GM10248 (cell line): ENCODE measurements around the gene PHF19.

ENCODE experiments used
- CTCF ChIA-PET: fragments of 300-600 bp; sonication (Branson Sonifier 250); formaldehyde crosslinking; extraction: SDS; loops from one replicate; lab custom pipeline; 2021; ENCODE audit warnings: antibody characterized with exemption; lab: Yijun Ruan, JAX
- POLR2A ChIA-PET: fragments of 350-650 bp; sonication (Branson Sonifier 250); formaldehyde crosslinking; extraction: SDS; loops from one replicate; lab custom pipeline; 2020; ENCODE audit warnings: antibody characterized with exemption; lab: Yijun Ruan, JAX
- DNase-seq: peaks from one replicate; pipeline ENCODE4 v3.0.0; 2012; ENCODE audit errors: extremely low spot score
- TF ChIP-seq, protein P1 (sequence below): IDR thresholded peaks from 2 replicates; pipeline ENCODE4 v1.5.1; 2012; ENCODE audit warnings: mild to moderate bottlenecking, low read depth; ENCODE audit errors: extremely low read depth, missing control alignments, control extremely low read depth

Gene PHF19

DNA sequence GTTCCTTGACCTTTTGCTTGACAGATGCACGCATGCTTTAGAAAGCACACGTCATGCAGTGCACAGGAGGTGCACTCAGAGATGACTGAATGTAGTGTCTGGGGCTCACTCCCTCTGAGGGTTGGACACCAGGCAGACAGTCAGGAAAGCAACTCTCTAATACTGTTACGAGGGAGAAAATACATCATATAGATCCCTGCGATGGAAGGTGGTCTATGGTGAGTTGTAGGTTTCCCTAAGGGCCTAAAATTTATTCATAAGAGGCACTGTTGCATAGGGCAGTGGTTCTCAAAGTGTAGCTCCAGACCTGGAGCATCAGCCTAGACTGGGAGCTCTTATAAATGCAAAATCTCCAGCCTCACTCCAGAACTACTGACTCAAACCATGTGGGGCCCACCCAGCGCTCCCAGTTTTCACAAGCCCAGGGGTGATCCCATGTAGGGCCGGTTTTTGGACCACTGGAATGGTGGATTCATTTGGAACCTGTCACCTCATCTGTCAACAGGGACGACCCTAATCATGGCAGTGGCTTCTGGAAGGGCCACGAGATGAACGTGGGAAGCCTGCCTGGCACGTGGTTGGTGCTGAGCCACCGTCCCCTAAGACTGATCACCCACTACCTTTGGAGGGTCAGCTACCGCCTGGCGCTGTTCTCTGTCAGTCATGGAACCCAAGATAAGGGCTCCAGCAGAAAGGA, 16.8 kb upstream of the PHF19 start:
- POLR2A ChIA-PET = interaction anchor here (0.5 to 2.0 kb wide), 4 partner anchors 9 to 282 kb away, joined by 3 to 8 read pairs (median 4); no protein-coding TSS in a partner anchor
- CTCF ChIA-PET = interaction anchor here (0.8 to 1.0 kb wide), 3 partner anchors 10 to 66 kb away, joined by 3 read pairs; no protein-coding TSS in a partner anchor
- no peak for DNase-seq
- TF ChIP-seq, protein P1, sequence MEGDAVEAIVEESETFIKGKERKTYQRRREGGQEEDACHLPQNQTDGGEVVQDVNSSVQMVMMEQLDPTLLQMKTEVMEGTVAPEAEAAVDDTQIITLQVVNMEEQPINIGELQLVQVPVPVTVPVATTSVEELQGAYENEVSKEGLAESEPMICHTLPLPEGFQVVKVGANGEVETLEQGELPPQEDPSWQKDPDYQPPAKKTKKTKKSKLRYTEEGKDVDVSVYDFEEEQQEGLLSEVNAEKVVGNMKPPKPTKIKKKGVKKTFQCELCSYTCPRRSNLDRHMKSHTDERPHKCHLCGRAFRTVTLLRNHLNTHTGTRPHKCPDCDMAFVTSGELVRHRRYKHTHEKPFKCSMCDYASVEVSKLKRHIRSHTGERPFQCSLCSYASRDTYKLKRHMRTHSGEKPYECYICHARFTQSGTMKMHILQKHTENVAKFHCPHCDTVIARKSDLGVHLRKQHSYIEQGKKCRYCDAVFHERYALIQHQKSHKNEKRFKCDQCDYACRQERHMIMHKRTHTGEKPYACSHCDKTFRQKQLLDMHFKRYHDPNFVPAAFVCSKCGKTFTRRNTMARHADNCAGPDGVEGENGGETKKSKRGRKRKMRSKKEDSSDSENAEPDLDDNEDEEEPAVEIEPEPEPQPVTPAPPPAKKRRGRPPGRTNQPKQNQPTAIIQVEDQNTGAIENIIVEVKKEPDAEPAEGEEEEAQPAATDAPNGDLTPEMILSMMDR = no peak

DNA sequence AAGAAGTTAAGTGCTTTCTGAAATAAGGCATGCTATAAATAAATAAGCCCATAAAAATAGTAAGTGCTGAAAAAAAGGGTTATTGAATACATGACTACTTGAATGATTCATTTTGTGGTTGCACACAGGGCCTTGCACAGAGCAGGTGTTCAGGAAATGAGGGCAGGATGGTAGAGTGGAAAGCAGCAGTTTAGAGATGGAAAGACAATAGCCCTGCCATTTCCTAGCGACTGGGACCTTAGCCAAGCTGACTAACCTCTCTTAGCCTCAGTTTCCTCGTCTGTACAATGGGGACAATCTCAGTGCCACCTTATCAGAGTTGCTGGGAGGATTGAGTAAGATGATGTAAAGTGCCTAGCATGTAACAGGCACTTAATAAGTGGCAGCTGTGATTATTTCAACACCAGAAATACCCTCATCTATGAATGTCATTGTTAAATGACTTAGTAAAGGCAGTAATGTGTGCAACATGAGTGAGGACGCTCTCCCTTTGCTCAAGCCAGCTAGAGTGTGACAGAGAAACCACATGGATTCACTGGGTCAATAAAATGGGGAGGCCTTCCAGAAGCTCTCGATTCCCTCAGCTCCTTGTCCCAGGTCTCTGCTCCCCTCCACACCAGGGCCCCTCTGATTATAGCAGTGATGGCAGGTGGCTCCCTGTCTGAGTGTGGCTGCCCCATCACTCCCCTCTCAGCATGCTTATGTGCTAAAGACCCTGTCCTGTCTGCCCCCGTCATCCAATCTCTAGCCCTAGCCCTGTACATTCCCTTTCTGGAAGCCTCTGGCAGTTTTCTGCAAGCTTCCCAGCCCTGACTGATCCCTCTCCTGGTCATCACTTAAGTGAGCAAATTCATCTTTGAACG, 16.0 kb upstream of the PHF19 start:
- ChIA-PET POLR2A (interaction anchor here (0.6 to 2.0 kb wide), 5 partner anchors 9 to 180 kb away, joined by 3 to 8 read pairs (median 3); no protein-coding TSS in a partner anchor), CTCF (interaction anchor here (0.6 to 1.7 kb wide), 5 partner anchors 9 to 67 kb away, joined by 3 read pairs; no protein-coding TSS in a partner anchor)
- DNase-seq = peak; percentile 70
- TF ChIP-seq, protein P1 = no peak

GRCh38 chr9:120891884-120892747, 15.1 kb upstream of the PHF19 start:
- POLR2A ChIA-PET = interaction anchor here (0.6 to 1.2 kb wide), 4 partner anchors 10 to 181 kb away, joined by 3 read pairs; no protein-coding TSS in a partner anchor
- no peak for DNase-seq
- TF ChIP-seq, protein P1 = no peak
- CTCF ChIA-PET = interaction anchor here (0.9 to 1.7 kb wide), 3 partner anchors 8 to 45 kb away, joined by 3 read pairs; no protein-coding TSS in a partner anchor

DNA sequence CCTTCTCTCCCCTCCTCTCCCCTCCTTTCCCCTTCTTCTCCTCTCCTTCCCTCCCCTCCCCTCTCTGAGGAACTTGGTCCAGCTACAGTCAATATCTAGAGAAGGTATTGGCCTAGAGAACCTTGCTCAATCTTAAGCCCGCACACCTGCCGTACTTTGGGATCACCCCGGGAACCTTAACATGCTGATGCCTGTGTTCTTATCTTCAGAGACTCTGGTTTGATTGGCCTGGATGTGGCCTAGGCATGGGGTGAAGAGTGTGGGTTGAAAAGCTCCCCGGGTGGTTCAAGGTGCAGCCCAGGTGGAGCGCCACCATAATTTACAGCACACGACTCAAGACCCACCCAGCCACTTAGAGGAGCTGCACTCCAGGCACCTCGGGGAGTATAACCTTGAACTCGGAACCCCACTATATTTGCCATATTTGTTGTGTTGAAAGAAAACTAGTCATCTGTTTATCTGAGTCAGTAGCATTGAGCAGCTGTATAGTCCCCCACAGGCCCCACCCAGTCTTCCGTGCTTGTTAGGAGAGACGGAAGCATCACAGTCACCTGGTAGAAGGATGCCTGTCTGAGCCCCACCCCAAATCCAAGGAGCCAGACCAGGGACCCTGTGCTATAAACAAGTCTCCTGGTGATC, 14.4 kb upstream of the PHF19 start:
- no peak for DNase-seq
- TF ChIP-seq, protein P1 = no peak
- ChIA-PET POLR2A (interaction anchor here (1.2 kb wide), 1 partner anchor 14 kb away, joined by 3 read pairs; no protein-coding TSS in a partner anchor), CTCF (interaction anchor here (0.9 to 1.7 kb wide), 3 partner anchors 9 to 46 kb away, joined by 3 read pairs; no protein-coding TSS in a partner anchor)

GRCh38 chr9:120890320-120891244, 13.6 kb upstream of the PHF19 start:
- TF ChIP-seq, protein P1 = no peak
- CTCF ChIA-PET = interaction anchor here (1.1 to 2.0 kb wide), 5 partner anchors 9 to 46 kb away, joined by 3 to 7 read pairs (median 4); no protein-coding TSS in a partner anchor
- POLR2A ChIA-PET = interaction anchor here (1.2 kb wide), 1 partner anchor 14 kb away, joined by 3 read pairs; no protein-coding TSS in a partner anchor
- no peak for DNase-seq
